PFSK-1 (cell line): ENCODE results near the gene ONECUT3.

Experiments
- FOXP2 ChIP-seq: optimal IDR thresholded peaks from 2 replicates; pipeline ENCODE3; 2011; ENCODE audit warnings: borderline replicate concordance, control low read depth, inconsistent platforms; ENCODE audit not compliant: insufficient read depth; ENCODE audit errors: extremely low read length, extremely low read depth
- POLR2AphosphoS5 ChIP-seq: IDR thresholded peaks from 2 replicates; pipeline ENCODE4 v1.6.1; 2012; ENCODE audit warnings: low read depth, mild to moderate bottlenecking, control low read depth, low read length, moderate library complexity
- REST ChIP-seq, 2 experiments: IDR thresholded peaks; 2 replicates each; pipeline versions ENCODE4 v1.6.1 to v1.8.0; 2011 to 2012; ENCODE audit warnings: low read depth in 2 of 2, low read length in 2 of 2, control low read depth in 1 of 2, inconsistent platforms in 1 of 2, mild to moderate bottlenecking in 1 of 2, moderate library complexity in 1 of 2; ENCODE audit not compliant: insufficient read depth in 1 of 2
- SIN3A ChIP-seq: IDR thresholded peaks from 2 replicates; pipeline ENCODE4 v1.6.1; 2012; ENCODE audit warnings: mild to moderate bottlenecking, low read length, moderate library complexity, borderline replicate concordance; ENCODE audit not compliant: insufficient read depth
- TAF1 ChIP-seq: IDR thresholded peaks from 2 replicates; pipeline ENCODE4 v1.6.1; 2012; ENCODE audit warnings: low read length, control low read depth, borderline replicate concordance; ENCODE audit not compliant: insufficient read depth

The ONECUT3 gene

GRCh38 chr19:1806184-1807029, 53.1 kb downstream of the ONECUT3 start:
- TF ChIP-seq POLR2AphosphoS5 (no peak), REST (IDR thresholded peaks at IDR 0.05; ENCODE audit: insufficient read depth in 1 of 2, low read depth in 2 of 2, low read length in 2 of 2) (no peak), TAF1 (no peak), SIN3A (no peak), FOXP2 (no peak)

- TF ChIP-seq POLR2AphosphoS5 (no peak), REST (IDR thresholded peaks at IDR 0.05; ENCODE audit: insufficient read depth in 1 of 2, low read depth in 2 of 2, low read length in 2 of 2) (no peak), SIN3A (no peak), TAF1 (no peak), FOXP2 (no peak)
Observed at GRCh38 chr19:1807030-1807694, 53.9 kb downstream of the ONECUT3 start.

DNA sequence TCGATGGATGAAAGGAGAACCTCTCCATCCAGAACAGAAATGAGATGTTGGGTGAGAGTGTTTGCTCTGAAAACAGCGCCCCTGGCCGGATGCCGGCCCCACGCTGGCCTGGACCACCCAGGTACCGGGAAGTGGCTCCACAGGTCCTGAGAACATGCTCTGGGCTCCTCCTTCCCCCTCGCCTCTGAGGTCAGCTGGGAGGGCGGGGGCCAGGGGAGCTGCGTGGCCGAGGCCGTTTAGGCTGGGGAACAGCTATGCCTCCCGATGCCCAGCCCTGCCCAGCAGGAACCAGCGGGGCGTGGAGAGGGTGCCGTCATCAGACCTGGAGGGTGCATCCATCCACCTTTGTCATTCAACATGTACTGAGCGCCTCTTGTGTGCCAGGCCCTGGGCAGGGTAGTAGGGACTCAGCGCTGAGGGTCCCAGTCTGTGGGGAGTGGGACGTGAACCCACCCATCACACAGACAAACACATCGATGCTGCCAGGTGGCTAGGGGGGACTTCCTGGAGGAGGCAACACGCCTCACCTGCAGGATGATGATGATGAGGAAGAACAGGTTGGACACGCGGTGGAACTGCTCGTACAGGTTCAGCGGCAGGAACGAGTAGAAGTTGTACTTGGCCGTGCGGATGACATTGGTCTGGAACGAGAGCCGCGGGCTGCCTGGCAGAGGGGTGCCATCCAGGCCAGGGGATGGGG, 54.5 kb downstream of the ONECUT3 start:
- TF ChIP-seq POLR2AphosphoS5 (no peak), REST (IDR thresholded peaks at IDR 0.05; ENCODE audit: insufficient read depth in 1 of 2, low read depth in 2 of 2, low read length in 2 of 2) (no peak), FOXP2 (no peak), SIN3A (no peak), TAF1 (no peak)

GRCh38 chr19:1808395-1808731, 55.1 kb downstream of the ONECUT3 start:
- no peak for TF ChIP-seq TAF1
- TF ChIP-seq FOXP2 = no peak
- TF ChIP-seq REST (IDR thresholded peaks at IDR 0.05; ENCODE audit: insufficient read depth in 1 of 2, low read depth in 2 of 2, low read length in 2 of 2) = no peak
- no peak for TF ChIP-seq SIN3A
- no peak for TF ChIP-seq POLR2AphosphoS5
